ENCODE measurements around the gene VPS4A. TPM values are rescaled to one million over a fixed set of nuclear protein-coding genes. Genes with fewer than 3 reads are reported as not detected.

The VPS4A gene
- polyA plus RNA-seq, 1 donor (not counting 4 experiments of a cell fraction or from before 2014, with no cell fraction given) = 18.2 TPM

DNA sequence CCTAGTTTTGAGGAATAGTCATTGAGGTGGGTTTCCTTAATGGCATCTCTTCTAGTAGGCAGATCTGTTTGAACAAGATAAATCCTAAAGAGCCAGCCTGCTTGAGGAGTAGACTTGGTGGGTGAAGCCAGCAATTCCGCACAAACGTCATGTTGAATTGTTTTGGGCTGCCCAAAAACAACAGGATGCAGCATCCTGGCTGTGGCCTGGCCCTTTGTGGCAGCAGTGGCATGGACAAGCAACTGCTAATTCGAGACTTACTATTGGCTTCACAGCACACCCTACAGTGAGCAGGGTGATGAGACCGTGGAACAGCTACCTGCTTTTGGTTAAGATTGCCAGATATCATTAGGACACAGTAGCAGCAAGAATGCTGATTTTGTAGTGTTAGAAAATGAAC lies 9.3 kb upstream of the VPS4A start:
- dilution Hi-C loops (cut with MboI; ENCODE audit: extremely low pct_ligation_motif_present, low sequenced_read_pairs) = no loop called here

DNA sequence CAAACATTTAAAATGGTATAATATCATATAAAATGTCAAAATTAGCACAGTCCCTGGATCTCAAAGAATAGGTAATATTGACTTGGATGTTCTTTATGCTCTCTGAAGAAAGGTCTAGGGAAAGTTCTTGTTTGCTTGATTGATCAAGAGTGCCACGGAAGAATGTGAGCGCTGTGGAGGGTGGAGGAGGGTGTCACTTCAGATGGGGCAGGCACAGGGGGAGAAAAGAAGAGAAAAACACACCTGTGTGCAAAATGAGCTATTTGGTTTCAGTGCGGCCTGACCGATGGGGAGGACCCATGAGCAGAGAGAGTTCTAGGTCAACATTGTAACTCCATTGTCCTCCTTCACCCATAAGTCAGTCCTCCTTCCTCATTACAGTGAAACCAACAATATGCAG lies 8.8 kb upstream of the VPS4A start:
- dilution Hi-C loops (cut with MboI; ENCODE audit: extremely low pct_ligation_motif_present, low sequenced_read_pairs) = no loop called here

More for the DNA sequence above, 9.3 kb upstream of the VPS4A start:
- H3K79me2 ChIP-seq (ENCODE audit: control insufficient read depth, insufficient read depth, low read length) = no peaks in the 10 kb centered on the region
- H3K9ac ChIP-seq (ENCODE audit: control insufficient read depth, extremely low read depth, insufficient read depth, low read length) = no peak overlapping the region
- H3K27me3 ChIP-seq (ENCODE audit: control insufficient read depth, extremely low read depth, insufficient read depth, low read length) = no peaks in the 10 kb centered on the region
- H3K27ac ChIP-seq (ENCODE audit: control insufficient read depth, insufficient read depth, low read length) = no peak overlapping the region
- H2AFZ ChIP-seq (ENCODE audit: control insufficient read depth, low read length) = no peak overlapping the region
- TF ChIP-seq, protein P1, sequence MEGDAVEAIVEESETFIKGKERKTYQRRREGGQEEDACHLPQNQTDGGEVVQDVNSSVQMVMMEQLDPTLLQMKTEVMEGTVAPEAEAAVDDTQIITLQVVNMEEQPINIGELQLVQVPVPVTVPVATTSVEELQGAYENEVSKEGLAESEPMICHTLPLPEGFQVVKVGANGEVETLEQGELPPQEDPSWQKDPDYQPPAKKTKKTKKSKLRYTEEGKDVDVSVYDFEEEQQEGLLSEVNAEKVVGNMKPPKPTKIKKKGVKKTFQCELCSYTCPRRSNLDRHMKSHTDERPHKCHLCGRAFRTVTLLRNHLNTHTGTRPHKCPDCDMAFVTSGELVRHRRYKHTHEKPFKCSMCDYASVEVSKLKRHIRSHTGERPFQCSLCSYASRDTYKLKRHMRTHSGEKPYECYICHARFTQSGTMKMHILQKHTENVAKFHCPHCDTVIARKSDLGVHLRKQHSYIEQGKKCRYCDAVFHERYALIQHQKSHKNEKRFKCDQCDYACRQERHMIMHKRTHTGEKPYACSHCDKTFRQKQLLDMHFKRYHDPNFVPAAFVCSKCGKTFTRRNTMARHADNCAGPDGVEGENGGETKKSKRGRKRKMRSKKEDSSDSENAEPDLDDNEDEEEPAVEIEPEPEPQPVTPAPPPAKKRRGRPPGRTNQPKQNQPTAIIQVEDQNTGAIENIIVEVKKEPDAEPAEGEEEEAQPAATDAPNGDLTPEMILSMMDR (optimal IDR thresholded peaks at IDR 0.05 in 1 of 3, IDR thresholded peaks at IDR 0.05 in 1 of 3, conservative IDR thresholded peaks at IDR 0.05 in 1 of 3; ENCODE audit: extremely low read depth in 1 of 3, insufficient read depth in 2 of 3, low read length in 3 of 3) = no peak
- TF ChIP-seq EZH2 (IDR thresholded peaks at IDR 0.05; ENCODE audit: low read length) = no peak
- no peaks in the 10 kb centered on the region for H3K9me1 ChIP-seq (ENCODE audit: control insufficient read depth, extremely low read depth, insufficient read depth, low read length)
- H3K9me3 ChIP-seq (ENCODE audit: control insufficient read depth, low read depth, low read length) = no peaks in the 10 kb centered on the region
- H3K4me2 ChIP-seq (ENCODE audit: control insufficient read depth, extremely low read depth, insufficient read depth, low read depth, low read length) = no peak overlapping the region
- no peaks in the 10 kb centered on the region for H3K4me1 ChIP-seq (ENCODE audit: control insufficient read depth, extremely low read depth, insufficient read depth, low read length)
- H3K36me3 ChIP-seq (ENCODE audit: control insufficient read depth in 2 of 2, extremely low read depth in 1 of 2, insufficient read depth in 2 of 2, low read length in 2 of 2) = peaks cover 7 to 9% of the 10 kb centered on the region in 2 experiments
- FAIRE-seq (no peak), DNase-seq (ENCODE audit: low read depth, low spot score) (no peak)
- H3K4me3 ChIP-seq (ENCODE audit: control insufficient read depth in 2 of 3, extremely low read depth in 1 of 3, insufficient read depth in 2 of 3, low read depth in 1 of 3, low read length in 3 of 3) = no peak overlapping the region
- no peaks in the 10 kb centered on the region for H4K20me1 ChIP-seq (ENCODE audit: control insufficient read depth, extremely low read depth, insufficient read depth, low read length)

More for the DNA sequence above, 8.8 kb upstream of the VPS4A start:
- no peak overlapping the region for H3K4me3 ChIP-seq (ENCODE audit: control insufficient read depth in 2 of 3, extremely low read depth in 1 of 3, insufficient read depth in 2 of 3, low read depth in 1 of 3, low read length in 3 of 3)
- no peaks in the 10 kb centered on the region for H3K9me1 ChIP-seq (ENCODE audit: control insufficient read depth, extremely low read depth, insufficient read depth, low read length)
- H3K79me2 ChIP-seq (ENCODE audit: control insufficient read depth, insufficient read depth, low read length) = no peaks in the 10 kb centered on the region
- FAIRE-seq (no peak), DNase-seq (ENCODE audit: low read depth, low spot score) (no peak)
- TF ChIP-seq, protein P1 (optimal IDR thresholded peaks at IDR 0.05 in 1 of 3, IDR thresholded peaks at IDR 0.05 in 1 of 3, conservative IDR thresholded peaks at IDR 0.05 in 1 of 3; ENCODE audit: extremely low read depth in 1 of 3, insufficient read depth in 2 of 3, low read length in 3 of 3) = no peak
- no peak for TF ChIP-seq EZH2 (IDR thresholded peaks at IDR 0.05; ENCODE audit: low read length)
- no peaks in the 10 kb centered on the region for H3K9me3 ChIP-seq (ENCODE audit: control insufficient read depth, low read depth, low read length)
- no peak overlapping the region for H3K27ac ChIP-seq (ENCODE audit: control insufficient read depth, insufficient read depth, low read length)
- H3K9ac ChIP-seq (ENCODE audit: control insufficient read depth, extremely low read depth, insufficient read depth, low read length) = no peak overlapping the region
- H2AFZ ChIP-seq (ENCODE audit: control insufficient read depth, low read length) = no peak overlapping the region
- no peaks in the 10 kb centered on the region for H3K27me3 ChIP-seq (ENCODE audit: control insufficient read depth, extremely low read depth, insufficient read depth, low read length)
- H3K36me3 ChIP-seq (ENCODE audit: control insufficient read depth in 2 of 2, extremely low read depth in 1 of 2, insufficient read depth in 2 of 2, low read length in 2 of 2) = peaks cover 7 to 9% of the 10 kb centered on the region in 2 experiments
- no peaks in the 10 kb centered on the region for H3K4me1 ChIP-seq (ENCODE audit: control insufficient read depth, extremely low read depth, insufficient read depth, low read length)
- no peaks in the 10 kb centered on the region for H4K20me1 ChIP-seq (ENCODE audit: control insufficient read depth, extremely low read depth, insufficient read depth, low read length)
- no peak overlapping the region for H3K4me2 ChIP-seq (ENCODE audit: control insufficient read depth, extremely low read depth, insufficient read depth, low read depth, low read length)
